Vagina (tissue), 2 donors: ENCODE data around the gene MBD5.

Experiments
- POLR2A ChIP-seq, 2 donors: fragments of 450-650 bp; IDR thresholded peaks; one replicate each; pipeline ENCODE4 v1.6.1; 2017; ENCODE audit warnings: antibody characterized with exemption in 2 of 2, mild to moderate bottlenecking in 2 of 2, moderate library complexity in 2 of 2
- TF ChIP-seq, protein P1 (sequence below), 3 experiments: fragments of 450-650 bp in 2 of 3; fragments of 200-600 bp in 1 of 3; sonication (generic) in 1 of 3; IDR thresholded peaks; one replicate each; pipeline ENCODE4 v1.5.1; 2017 to 2019; ENCODE audit warnings: antibody characterized with exemption in 3 of 3, mild to moderate bottlenecking in 2 of 3, moderate library complexity in 2 of 3

- TF ChIP-seq, protein P1, sequence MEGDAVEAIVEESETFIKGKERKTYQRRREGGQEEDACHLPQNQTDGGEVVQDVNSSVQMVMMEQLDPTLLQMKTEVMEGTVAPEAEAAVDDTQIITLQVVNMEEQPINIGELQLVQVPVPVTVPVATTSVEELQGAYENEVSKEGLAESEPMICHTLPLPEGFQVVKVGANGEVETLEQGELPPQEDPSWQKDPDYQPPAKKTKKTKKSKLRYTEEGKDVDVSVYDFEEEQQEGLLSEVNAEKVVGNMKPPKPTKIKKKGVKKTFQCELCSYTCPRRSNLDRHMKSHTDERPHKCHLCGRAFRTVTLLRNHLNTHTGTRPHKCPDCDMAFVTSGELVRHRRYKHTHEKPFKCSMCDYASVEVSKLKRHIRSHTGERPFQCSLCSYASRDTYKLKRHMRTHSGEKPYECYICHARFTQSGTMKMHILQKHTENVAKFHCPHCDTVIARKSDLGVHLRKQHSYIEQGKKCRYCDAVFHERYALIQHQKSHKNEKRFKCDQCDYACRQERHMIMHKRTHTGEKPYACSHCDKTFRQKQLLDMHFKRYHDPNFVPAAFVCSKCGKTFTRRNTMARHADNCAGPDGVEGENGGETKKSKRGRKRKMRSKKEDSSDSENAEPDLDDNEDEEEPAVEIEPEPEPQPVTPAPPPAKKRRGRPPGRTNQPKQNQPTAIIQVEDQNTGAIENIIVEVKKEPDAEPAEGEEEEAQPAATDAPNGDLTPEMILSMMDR (IDR thresholded peaks at IDR 0.05) = no peak
- TF ChIP-seq POLR2A (IDR thresholded peaks at IDR 0.05) = no peak
Measured at GRCh38 chr2:148194882-148195281, 174.0 kb downstream of the MBD5 start.
